Body of pancreas (tissue), 4 donors: ENCODE data around the gene FHL5.

Experiments
- POLR2A ChIP-seq, 3 donors: fragments of 450-650 bp; IDR thresholded peaks; one replicate each; pipeline ENCODE4 v1.6.1; 2016; ENCODE audit warnings: antibody characterized with exemption in 3 of 3, mild to moderate bottlenecking in 2 of 3
- TF ChIP-seq, protein P1 (sequence below), 7 experiments: fragments of 450-650 bp in 4 of 7; fragments of 200-600 bp in 3 of 7; sonication (generic) in 3 of 7; IDR thresholded peaks; one replicate each; pipeline ENCODE4 v1.5.1; 2016 to 2019; ENCODE audit warnings: antibody characterized with exemption in 7 of 7

DNA sequence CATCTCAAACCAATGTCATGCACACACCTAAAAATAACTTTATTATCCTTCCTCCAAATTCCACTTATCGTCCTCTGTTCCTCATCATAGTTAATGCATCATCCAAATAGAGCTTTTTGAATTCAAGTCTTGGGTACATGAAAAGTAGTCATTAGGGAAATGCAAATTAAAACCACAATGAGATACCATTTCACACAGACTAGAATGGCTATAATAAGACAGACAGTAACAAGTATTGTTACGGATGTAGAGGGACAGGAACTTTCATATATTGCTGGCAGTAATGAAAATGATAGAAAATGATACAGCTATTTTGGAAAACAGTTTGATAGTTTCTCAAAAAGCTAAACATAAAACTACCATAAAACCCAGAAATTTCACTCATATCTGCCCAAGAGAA lies 59.1 kb downstream of the FHL5 start:
- TF ChIP-seq, protein P1, sequence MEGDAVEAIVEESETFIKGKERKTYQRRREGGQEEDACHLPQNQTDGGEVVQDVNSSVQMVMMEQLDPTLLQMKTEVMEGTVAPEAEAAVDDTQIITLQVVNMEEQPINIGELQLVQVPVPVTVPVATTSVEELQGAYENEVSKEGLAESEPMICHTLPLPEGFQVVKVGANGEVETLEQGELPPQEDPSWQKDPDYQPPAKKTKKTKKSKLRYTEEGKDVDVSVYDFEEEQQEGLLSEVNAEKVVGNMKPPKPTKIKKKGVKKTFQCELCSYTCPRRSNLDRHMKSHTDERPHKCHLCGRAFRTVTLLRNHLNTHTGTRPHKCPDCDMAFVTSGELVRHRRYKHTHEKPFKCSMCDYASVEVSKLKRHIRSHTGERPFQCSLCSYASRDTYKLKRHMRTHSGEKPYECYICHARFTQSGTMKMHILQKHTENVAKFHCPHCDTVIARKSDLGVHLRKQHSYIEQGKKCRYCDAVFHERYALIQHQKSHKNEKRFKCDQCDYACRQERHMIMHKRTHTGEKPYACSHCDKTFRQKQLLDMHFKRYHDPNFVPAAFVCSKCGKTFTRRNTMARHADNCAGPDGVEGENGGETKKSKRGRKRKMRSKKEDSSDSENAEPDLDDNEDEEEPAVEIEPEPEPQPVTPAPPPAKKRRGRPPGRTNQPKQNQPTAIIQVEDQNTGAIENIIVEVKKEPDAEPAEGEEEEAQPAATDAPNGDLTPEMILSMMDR (IDR thresholded peaks at IDR 0.05) = no peak
- TF ChIP-seq POLR2A (IDR thresholded peaks at IDR 0.05) = no peak
